Aorta (tissue), 5 donors: Measurements from ENCODE around the gene PXN. TPM values are rescaled to one million over a fixed set of nuclear protein-coding genes. Genes with fewer than 3 reads are reported as not detected.
"Not testable (repeated sequence)": the region's sequence is repeated elsewhere in the genome, so short reads cannot be mapped to it uniquely, and the experiment has no call there.

ENCODE experiments used
- ATAC-seq: fragments of 200-7000 bp; cut with Tn5 transposase; one replicate; pipeline ENCODE4 v1.9.1; 2022; ENCODE audit warnings: moderate library complexity; ENCODE audit not compliant: low FRiP score
- DNase-seq, 2 donors: peaks; one replicate each; pipeline ENCODE4 v3.0.0-alpha.2; 2020
- H3K27ac ChIP-seq, 2 donors: one replicate each; pipeline ENCODE4 v1.5.1; 2013; ENCODE audit warnings: low read length in 2 of 2, mild to moderate bottlenecking in 2 of 2, moderate library complexity in 2 of 2, control low read depth in 1 of 2, inconsistent platforms in 1 of 2, low read depth in 1 of 2
- H3K27me3 ChIP-seq, 2 donors: one replicate each; pipeline ENCODE4 v1.6.1; 2013; ENCODE audit warnings: control low read depth in 1 of 2, low read length in 1 of 2, mild to moderate bottlenecking in 1 of 2, moderate library complexity in 1 of 2; ENCODE audit not compliant: insufficient read depth in 2 of 2, control insufficient read depth in 1 of 2
- H3K36me3 ChIP-seq, 2 donors: one replicate each; pipeline ENCODE4 v1.6.1; 2013; ENCODE audit warnings: control low read depth in 1 of 2, low read length in 1 of 2, mild to moderate bottlenecking in 1 of 2; ENCODE audit not compliant: insufficient read depth in 2 of 2, control insufficient read depth in 1 of 2
- H3K4me1 ChIP-seq, 2 donors: one replicate each; pipeline ENCODE4 v1.6.1; 2013; ENCODE audit warnings: low read length in 2 of 2, control low read depth in 1 of 2, mild to moderate bottlenecking in 1 of 2, moderate library complexity in 1 of 2; ENCODE audit not compliant: insufficient read depth in 2 of 2, control insufficient read depth in 1 of 2
- H3K4me3 ChIP-seq, 2 donors: one replicate each; pipeline ENCODE4 v1.5.1; 2013; ENCODE audit warnings: low read length in 2 of 2, control low read depth in 1 of 2, mild to moderate bottlenecking in 1 of 2
- H3K9me3 ChIP-seq: one replicate; pipeline ENCODE4 v1.6.1; 2013; ENCODE audit warnings: mild to moderate bottlenecking, low read length; ENCODE audit not compliant: control insufficient read depth
- WGBS, 2 donors: extraction: QIAGEN DNeasy Blood & Tissue Kit; methylation state at CpG; one replicate each; pipeline ENCODE4 v1.1.7; 2013; 5-methylcytosine and 5-hydroxymethylcytosine counted together
- intact Hi-C, 2 donors: fragments of 100-400 bp; cut with DNase I; formaldehyde crosslinking; loops; one replicate each; pipeline versions ENCODE4 v1.14.2 to v1.15.0; 2022
- polyA plus RNA-seq, 2 donors: library from polyadenylated mRNA; stranded (reverse); fragments of 200-250 nt; gene quantifications; one replicate each; pipeline ENCODE4 v1.2.3, GENCODE V29; 2013
- total RNA-seq, 2 donors: library from RNA; stranded (reverse); fragmentation: NEBNext Ultra II Directional; extraction: Animal tissue kit (Norgen Biotek cat#: 25700); gene quantifications; one replicate each; pipeline ENCODE4 v1.2.1, GENCODE V29; 2021
- donor health status: healthy with polysubstance abuse.
- donor health status: Bipolar disorder and iron deficiency.
- donor health status: DM: no; HTN: no; CAD: no.
- donor health status: DM: no; HTN: no; CAD: no.
- donor health status: DM: yes; HTN: yes; CAD: no.

PXN gene
- total and polyA plus RNA-seq, 4 donors, result 31.3 to 138 (median 95.3) TPM

- intact Hi-C loops, result no loop called here
- 87 to 91% methylated on average over 19 of the region's 19 CpGs for WGBS, 2 donors
- Histone ChIP-seq H3K4me3 (no peak overlapping the region), H3K27ac (no peak overlapping the region), H3K36me3 (peaks cover 0 to 22% of the 10 kb centered on the region in 2 donors), H3K9me3 (no peaks in the 10 kb centered on the region), H3K27me3 (no peaks in the 10 kb centered on the region), H3K4me1 (no peaks in the 10 kb centered on the region)
- ATAC-seq (no peak), DNase-seq (no peak)
Measured at GRCh38 chr12:120218680-120219606, 46.6 kb downstream of the PXN start.

DNA sequence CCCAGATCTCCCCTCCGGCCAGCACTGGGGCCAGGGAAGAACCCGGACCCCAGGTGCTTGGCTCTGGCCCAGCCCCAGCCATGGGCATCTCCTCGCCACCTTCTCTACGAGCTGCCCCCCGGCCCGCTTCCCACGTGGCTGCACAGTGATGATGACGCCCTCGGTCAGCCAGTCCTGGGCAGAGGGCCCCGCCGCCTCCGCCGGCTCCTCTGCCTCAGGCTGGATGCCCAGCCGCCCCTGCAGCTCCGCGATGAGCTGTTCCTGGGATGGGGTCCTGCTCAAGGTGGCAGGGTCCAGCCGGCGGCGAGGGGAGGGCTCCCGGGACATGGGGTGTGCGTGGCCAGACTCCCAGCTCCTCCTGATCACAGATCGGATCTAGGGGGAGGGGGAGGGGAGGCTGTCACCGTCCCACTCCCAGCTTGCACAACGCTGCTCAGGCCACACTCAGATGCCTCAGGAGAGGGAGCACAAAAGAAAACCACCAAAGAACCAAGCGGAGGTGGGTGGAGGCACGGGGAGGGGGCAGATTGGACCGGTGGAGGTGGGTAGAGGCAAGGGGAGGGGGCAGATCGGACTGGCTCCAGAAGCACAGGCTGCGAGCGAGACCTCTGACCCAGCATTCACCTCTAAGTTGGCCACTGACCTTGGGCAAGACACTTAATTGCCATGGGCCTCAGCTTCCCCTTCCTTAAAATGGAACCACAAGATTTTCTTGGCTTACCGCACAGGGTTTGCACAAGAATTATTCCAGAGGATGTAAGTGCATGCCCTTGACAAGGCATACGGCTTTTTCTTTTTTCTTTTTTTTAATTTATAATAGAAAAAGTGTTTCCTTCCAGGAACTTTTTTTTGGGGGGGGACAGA lies 48.6 kb downstream of the PXN start:
- WGBS, 2 donors, result 83% methylated on average over 32 of the region's 32 CpGs
- ATAC-seq (no peak), DNase-seq (peak in 1 of 2 donors; percentile 42)
- no peaks in the 10 kb centered on the region for H3K9me3 ChIP-seq
- peaks cover 0 to 19% of the 10 kb centered on the region in 2 donors for H3K36me3 ChIP-seq
- H3K4me1 ChIP-seq, result no peaks in the 10 kb centered on the region
- no peak overlapping the region for H3K27ac ChIP-seq
- no peaks in the 10 kb centered on the region for H3K27me3 ChIP-seq
- no peak overlapping the region for H3K4me3 ChIP-seq
- intact Hi-C loops, result no loop called here

DNA sequence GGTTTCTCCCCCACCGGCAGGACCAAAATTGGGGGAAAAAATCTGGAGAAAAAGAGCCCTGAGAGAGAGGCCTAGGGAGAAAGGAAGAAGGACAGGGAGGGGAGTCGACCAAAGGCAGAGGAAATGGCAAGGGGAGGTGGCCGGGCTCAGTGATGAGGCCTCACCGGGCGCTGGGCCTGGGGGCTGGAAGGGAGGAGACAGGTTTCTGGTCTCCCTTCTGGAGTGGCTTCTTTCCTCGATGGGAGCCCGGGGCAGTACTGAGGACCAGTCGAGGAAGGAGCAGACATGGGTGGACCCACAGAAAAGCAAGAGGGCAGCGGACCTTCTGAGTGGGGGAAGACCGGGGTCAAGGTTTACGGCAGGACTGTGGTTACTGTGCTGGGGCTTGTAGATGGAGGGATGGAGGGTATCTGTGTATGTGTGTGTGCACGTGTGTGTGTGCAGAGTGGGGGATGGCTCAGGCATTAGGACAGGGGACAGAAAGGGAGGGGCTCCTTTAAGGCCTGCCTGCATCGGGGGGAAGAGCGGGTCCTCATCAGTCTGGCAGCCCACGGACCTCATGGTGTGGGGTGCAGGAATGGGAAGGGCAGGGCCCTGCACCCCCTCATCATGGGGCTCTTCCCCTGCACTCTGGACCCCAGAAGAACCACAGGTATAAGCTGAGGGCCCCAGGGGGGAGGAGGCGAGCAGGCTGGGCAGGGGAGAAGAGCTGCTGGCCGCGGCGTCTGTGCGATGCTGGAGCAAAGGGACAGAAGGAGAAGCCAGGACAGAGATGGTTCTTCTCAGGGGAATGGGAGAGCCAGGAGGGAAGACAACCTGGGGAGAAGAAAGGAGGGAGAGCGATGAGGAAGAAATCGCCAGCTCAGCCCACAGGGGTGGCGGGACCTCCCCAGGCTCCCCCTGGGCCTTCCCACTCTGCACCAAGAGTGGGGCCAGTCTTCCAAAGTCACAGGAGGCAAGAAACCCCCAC lies 49.5 kb downstream of the PXN start:
- Histone ChIP-seq H3K4me3 (no peak overlapping the region), H3K27ac (no peak overlapping the region), H3K27me3 (no peaks in the 10 kb centered on the region), H3K4me1 (no peaks in the 10 kb centered on the region), H3K9me3 (no peaks in the 10 kb centered on the region), H3K36me3 (peaks cover 0 to 18% of the 10 kb centered on the region in 2 donors)
- intact Hi-C loops, result no loop called here
- no peak for DNase-seq
- 82 to 83% methylated on average over 23 of the region's 23 CpGs for WGBS, 2 donors
- no peak for ATAC-seq

DNA sequence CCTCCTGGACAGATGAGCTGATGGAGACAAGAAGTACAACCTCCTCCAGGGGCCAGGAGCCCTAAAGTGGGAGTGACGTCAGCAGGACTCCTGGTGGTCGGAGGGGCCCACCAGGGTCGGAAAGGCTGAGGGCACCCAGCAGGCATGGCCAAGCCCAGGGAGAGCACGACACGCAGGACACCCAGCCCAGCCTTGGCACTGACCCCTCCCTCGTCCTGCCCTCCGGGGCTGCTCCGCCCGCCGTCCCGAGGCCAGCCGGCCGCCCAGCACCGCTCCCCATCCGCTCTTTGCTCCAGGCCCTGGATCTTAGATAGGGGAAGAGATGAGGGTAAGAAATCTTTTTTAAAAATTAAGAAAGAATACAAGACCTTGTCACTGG lies 50.2 kb downstream of the PXN start:
- no peak overlapping the region for H3K27ac ChIP-seq
- H3K36me3 ChIP-seq, result peaks cover 0 to 18% of the 10 kb centered on the region in 2 donors
- no peak for DNase-seq
- no peaks in the 10 kb centered on the region for H3K27me3 ChIP-seq
- no peak overlapping the region for H3K4me3 ChIP-seq
- no peak for ATAC-seq
- intact Hi-C loops, result no loop called here
- no peaks in the 10 kb centered on the region for H3K4me1 ChIP-seq
- no peaks in the 10 kb centered on the region for H3K9me3 ChIP-seq
- 81 to 83% methylated on average over 14 to 15 of the region's 15 CpGs for WGBS, 2 donors

DNA sequence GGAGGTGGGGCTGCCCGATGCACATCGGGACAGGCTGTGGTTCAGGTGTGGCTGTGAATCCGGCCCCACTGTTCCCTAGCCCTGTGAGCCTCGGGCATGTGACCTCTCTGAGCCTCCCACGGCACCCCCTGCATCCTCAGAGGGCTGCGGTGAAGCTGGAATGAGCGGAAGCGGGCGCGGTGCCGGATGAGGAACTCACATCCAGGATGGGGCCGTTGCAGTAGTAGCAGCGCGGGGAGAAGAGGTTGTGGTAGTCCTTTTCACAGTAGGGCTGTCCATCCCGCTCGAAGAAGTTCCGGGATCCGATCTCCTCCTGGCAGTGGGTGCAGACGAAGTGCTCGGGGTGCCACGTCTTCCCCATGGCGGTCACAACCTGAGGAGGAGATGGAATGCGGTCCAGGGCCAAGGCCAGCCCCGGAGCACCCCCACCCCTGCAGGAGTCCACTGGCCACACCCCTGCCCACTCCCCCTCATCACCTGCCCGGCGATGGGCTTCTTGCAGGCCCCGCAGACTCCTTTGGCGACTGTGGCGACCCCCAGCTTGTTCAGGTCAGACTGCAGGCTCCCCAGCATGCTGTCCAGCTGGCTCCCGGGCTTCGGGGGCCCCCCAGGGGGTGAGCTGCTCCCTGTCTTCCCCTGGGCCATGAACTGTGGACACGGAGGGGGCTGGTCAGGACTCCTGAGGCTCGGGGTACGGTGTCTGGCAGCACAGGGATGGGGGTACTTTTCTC lies 50.7 kb downstream of the PXN start:
- intact Hi-C loops, result no loop called here
- H3K36me3 ChIP-seq, result peaks cover 0 to 18% of the 10 kb centered on the region in 2 donors
- WGBS, 2 donors, result 85 to 89% methylated on average over 31 to 34 of the region's 34 CpGs
- ATAC-seq (no peak), DNase-seq (peak in 1 of 2 donors; percentile 47)
- H3K4me3 ChIP-seq, result no peak overlapping the region
- no peaks in the 10 kb centered on the region for H3K4me1 ChIP-seq
- H3K27ac ChIP-seq, result no peak overlapping the region
- no peaks in the 10 kb centered on the region for H3K27me3 ChIP-seq
- H3K9me3 ChIP-seq, result no peaks in the 10 kb centered on the region

DNA sequence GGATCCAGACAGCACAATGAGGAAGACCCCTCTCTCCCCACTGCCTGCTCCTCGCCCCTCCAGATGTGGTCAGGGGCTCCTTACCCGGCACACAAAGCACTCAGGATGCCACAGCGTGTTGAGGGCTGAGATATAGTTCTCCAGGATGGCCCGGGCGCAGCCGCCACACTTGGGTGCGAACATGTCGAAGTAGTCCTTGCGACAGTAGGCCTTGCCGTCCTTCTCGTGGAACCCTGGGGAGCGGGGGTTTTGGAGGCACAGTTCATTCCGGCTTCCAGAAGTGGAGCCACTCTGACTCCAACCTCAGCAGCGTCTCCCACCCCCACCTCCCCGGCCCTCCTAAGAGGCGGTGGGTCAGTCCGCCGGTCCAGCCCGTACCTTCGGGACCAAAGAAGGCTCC lies 51.8 kb downstream of the PXN start:
- WGBS, 2 donors, result 94% methylated on average over 20 of the region's 20 CpGs
- Histone ChIP-seq H3K27me3 (no peaks in the 10 kb centered on the region), H3K27ac (no peak overlapping the region), H3K4me1 (no peaks in the 10 kb centered on the region), H3K9me3 (no peaks in the 10 kb centered on the region), H3K4me3 (no peak overlapping the region), H3K36me3 (peaks cover 0 to 12% of the 10 kb centered on the region in 2 donors)
- no peak for ATAC-seq
- intact Hi-C loops, result no loop called here
- DNase-seq, result peak in 1 of 2 donors; percentile 42

DNA sequence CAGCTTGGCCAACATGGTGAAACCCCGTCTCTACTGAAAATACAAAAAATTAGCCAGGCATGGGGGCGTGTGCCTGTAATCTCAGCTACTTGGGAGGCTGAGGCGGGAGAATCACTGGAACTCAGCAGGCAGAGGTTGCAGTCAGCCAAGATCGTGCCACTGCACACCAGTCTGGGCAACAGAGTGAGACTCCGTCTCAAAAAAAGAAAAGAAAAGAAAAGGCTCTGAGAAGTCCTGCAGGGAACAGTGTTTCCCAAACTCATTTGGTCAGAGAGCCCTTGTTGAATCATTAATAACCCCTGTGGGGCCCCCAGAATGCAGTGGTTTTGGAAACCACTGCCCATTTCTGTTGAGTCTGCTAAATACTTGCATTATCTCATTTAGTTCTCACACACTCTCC lies 52.3 kb downstream of the PXN start:
- ATAC-seq, H3K4me1 ChIP-seq, intact Hi-C loops, H3K27ac ChIP-seq, H3K4me3 ChIP-seq, H3K27me3 ChIP-seq, DNase-seq, H3K9me3 ChIP-seq: not testable (repeated sequence)
- WGBS, 2 donors, result 71 to 85% methylated on average over 5 of the region's 5 CpGs
- H3K36me3 ChIP-seq, result peaks cover 0 to 12% of the 10 kb centered on the region in 2 donors
